GM23338 (cell line): ENCODE data around the gene DIPK1A.

Experiments used
- CREB1 ChIP-seq: fragments of 250-450 bp; sonication (Bioruptor Pico); IDR thresholded peaks from 2 replicates; pipeline ENCODE4 v1.5.0; 2020; ENCODE audit warnings: low read depth, mild to moderate bottlenecking, moderate library complexity
- CTCF ChIP-seq, 2 experiments: fragments of 200-600 bp in 1 of 2; sonication (generic) in 1 of 2; conservative IDR thresholded peaks; 2 replicates each; pipeline versions ENCODE4 v1.5.1 to v1.6.1; 2016 to 2017; ENCODE audit warnings: antibody characterized with exemption in 2 of 2, low read depth in 2 of 2, mild to moderate bottlenecking in 2 of 2, moderate library complexity in 1 of 2
- ETS1 ChIP-seq: IDR thresholded peaks from 2 replicates; pipeline ENCODE4 v1.6.1; 2016; ENCODE audit warnings: antibody characterized with exemption
- EZH2 ChIP-seq: fragments of 200-600 bp; sonication (generic); IDR thresholded peaks from one replicate; pipeline ENCODE4 v1.8.0; 2017; ENCODE audit warnings: antibody characterized with exemption, mild to moderate bottlenecking, low read depth; ENCODE audit not compliant: unreplicated experiment
- EZH2phosphoT487 ChIP-seq: fragments of 200-600 bp; sonication (generic); IDR thresholded peaks from one replicate; pipeline ENCODE4 v1.8.1; 2018; ENCODE audit warnings: antibody characterized with exemption; ENCODE audit not compliant: unreplicated experiment
- JUNB ChIP-seq: IDR thresholded peaks from one replicate; pipeline ENCODE4 v1.6.1; 2016; ENCODE audit warnings: antibody characterized with exemption; ENCODE audit not compliant: unreplicated experiment
- NANOG ChIP-seq: IDR thresholded peaks from 2 replicates; pipeline ENCODE4 v1.6.1; 2016; ENCODE audit warnings: antibody characterized with exemption, borderline replicate concordance
- POLR2AphosphoS5 ChIP-seq: IDR thresholded peaks from 2 replicates; pipeline ENCODE4 v1.6.1; 2016; ENCODE audit warnings: antibody characterized with exemption, low read depth
- REST ChIP-seq: IDR thresholded peaks from one replicate; pipeline ENCODE4 v1.6.1; 2018; ENCODE audit warnings: antibody characterized with exemption; ENCODE audit not compliant: unreplicated experiment

- TF ChIP-seq CTCF (conservative IDR thresholded peaks at IDR 0.05; ENCODE audit: low read depth in 2 of 2), result no peak
- no peak for TF ChIP-seq EZH2phosphoT487
- no peak for TF ChIP-seq POLR2AphosphoS5
- no peak for TF ChIP-seq REST
- no peak for TF ChIP-seq JUNB
- no peak for TF ChIP-seq NANOG
- TF ChIP-seq EZH2, result no peak
- TF ChIP-seq ETS1, result no peak
- no peak for TF ChIP-seq CREB1 (CRISPR knock-in tag)
These were observed 33.4 kb downstream of the DIPK1A start for GRCh38 chr1:92927870-92928269.
